DMS114 treated with DMSO at 0.1 percent for 48 hours (cell line): ENCODE results near the gene RAB14.
"Not testable (repeated sequence)": the region's sequence is repeated elsewhere in the genome, so short reads cannot be mapped to it uniquely, and the experiment has no call there.

ENCODE experiments used
- DNase-seq: peaks from one replicate; lab custom pipeline; 2025; ENCODE audit not compliant: unreplicated experiment; lab: John Stamatoyannopoulos, UW

The RAB14 gene

GRCh38 chr9:121192959-121193640 is 8.6 kb downstream of the RAB14 start:
- DNase-seq: no peak

GRCh38 chr9:121192518-121192917 is 9.2 kb downstream of the RAB14 start:
- DNase-seq: no peak

- DNase-seq: no peak
Observed at GRCh38 chr9:121191235-121191634, 10.4 kb downstream of the RAB14 start.

GRCh38 chr9:121189660-121190059 is 12.0 kb downstream of the RAB14 start:
- no peak for DNase-seq

GRCh38 chr9:121189006-121189405 is 12.7 kb downstream of the RAB14 start:
- DNase-seq: no peak

GRCh38 chr9:121187636-121188305 is 13.9 kb downstream of the RAB14 start:
- no peak for DNase-seq

DNA sequence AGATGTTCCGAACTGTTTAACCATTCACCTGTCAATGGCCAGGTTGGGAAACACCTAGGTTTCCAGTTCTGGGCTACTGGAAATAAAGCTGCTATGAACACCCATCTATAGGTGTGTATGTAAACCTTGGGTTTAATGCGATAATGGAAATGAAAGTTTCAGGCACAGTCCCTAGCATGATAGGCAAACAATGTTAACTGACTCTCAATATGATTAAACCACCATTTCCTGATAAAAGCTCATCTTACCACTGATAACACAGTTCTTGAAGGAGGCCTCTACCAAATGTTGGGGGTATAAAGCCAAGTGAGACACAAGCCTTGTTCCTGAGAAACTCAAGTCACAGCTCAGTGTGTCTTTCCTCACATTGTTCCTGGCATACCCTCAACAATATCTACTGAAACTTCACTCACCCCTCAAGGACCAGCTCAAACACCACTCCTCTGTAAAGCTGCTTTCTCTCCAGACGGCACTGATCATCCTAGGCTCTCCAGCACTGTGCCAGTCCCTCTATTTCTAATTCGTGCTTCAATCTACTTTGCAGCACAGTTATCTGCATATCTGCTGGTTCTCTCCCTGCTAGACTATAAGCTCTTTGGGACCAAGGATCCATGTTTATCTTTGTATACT is 15.8 kb downstream of the RAB14 start:
- DNase-seq: no peak

GRCh38 chr9:121185178-121185745 is 16.4 kb downstream of the RAB14 start:
- no peak for DNase-seq

DNA sequence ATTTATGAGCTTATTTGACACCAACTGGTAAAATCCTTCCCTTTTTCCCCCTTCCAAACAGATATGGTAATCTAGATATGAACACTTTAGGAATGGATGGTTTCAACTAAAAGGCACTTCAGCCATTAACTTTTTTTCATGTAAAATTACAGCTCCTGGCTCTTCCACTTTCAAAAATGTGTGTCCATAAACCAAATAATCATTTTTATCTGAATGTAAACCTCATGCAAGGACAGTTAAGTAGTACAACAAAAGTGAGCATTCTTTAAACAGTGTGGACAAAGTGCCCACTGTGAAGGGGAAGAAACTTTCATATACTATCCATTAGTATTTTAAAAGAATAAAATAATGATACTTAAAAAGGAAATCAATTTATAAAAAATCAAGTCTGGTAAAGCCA is 17.2 kb downstream of the RAB14 start:
- no peak for DNase-seq

DNA sequence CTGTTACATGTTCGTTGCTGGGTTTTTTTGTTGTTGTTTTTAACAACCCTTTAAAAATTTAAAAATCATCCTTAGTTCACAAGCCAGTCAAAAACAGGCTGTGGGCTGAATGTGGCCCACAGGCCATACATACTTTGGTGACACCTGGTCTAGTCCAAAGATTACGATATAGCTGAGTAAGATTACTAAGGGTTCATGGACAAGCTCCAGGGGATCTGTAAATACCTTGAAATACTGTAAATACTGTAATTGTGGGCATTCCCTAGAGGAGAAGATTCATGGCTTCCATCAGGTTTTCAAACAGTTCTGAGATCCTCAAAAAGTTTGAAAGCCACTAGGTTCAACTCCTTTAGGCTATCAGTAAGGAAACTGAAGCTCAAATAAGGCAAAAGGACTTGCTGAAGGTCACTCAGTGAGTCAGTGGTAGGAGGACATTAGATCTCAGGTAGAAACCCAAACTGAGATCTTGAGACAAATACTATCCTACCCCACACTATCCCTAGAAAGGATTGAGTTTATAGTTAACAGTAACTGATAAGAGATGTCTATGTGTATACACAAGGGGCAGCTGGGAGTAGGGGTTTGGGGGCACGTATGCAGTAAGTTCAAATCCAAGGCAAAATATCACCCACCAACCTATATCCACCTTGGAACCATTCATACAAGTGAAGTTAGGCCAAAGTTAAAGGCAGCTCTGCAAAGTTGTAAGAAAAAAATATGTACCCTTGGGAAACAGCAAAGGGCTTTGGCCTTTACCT is 17.8 kb downstream of the RAB14 start:
- DNase-seq: no peak

- no peak for DNase-seq
Observed at GRCh38 chr9:121182989-121183388, 18.7 kb downstream of the RAB14 start.

DNA sequence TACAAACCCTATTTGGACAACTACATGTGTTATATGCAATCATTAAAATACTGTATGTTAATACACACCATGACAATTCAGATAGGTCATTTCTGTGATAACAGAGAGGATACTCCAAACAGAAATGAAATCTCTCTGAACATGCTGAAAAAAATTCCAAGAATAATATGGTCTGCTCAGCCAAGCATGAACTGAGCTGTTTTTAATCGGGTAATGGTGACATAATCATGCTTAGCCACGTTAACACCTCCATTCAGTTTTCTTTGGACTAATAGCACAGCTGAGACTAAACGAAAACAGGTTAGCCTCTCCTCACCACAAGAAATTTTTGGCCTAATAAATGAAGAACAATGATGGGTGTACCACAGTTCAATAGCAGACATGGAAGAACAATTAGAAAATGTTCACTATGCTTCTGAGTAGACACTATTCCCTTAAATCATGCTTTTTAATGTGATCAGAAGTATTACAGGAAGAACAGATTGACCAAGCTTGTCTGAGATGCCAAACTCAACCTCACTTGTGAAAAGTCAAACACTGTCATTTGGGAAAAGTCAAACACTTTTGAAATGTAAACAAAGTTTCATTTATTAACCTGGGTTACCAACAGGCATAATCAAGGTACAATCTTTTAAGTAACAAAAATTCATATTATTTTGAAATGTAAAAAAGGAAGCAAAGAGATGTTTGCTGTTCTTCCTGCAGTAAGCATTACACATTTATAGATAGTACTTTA is 19.4 kb downstream of the RAB14 start:
- DNase-seq: no peak

- DNase-seq: no peak
Observed at GRCh38 chr9:121179930-121180681, 21.6 kb downstream of the RAB14 start.

DNA sequence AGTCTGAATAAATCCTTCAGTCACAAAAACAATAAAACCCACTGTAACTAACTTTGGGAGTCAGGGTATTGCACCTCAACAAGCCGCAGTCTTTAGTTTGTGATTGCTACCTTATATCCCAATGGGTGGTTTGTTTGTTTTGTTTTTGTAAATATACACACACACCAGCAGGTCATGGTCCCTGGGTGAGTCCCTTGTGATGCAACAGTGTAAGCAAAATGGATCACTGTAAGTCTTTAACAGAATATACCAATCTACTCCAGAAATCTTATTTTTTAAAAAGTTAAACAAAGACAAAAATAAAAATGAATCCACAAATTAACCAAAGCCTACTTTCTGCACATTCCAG is 22.3 kb downstream of the RAB14 start:
- DNase-seq: not testable (repeated sequence)

GRCh38 chr9:121178676-121179372 is 22.8 kb downstream of the RAB14 start:
- no peak for DNase-seq

DNA sequence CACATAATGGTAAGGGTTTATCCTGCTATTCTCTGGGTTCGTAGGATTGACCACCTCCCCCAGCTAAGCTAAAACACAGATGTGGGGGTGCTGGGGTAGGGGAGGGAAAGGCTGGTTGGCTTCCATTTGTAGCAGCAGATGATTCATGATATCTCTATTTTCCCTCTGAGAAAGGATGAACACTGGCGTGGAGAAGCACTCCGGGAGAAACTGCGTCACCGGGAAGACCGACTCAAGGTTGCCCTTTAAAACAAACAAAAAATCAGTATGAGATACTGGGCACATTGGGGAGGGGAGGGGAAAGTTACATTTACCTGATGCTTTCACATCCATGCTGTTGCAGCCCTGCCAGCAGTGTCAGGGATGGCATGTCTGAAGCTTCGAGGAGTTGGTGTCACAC is 28.2 kb downstream of the RAB14 start:
- no peak for DNase-seq

DNA sequence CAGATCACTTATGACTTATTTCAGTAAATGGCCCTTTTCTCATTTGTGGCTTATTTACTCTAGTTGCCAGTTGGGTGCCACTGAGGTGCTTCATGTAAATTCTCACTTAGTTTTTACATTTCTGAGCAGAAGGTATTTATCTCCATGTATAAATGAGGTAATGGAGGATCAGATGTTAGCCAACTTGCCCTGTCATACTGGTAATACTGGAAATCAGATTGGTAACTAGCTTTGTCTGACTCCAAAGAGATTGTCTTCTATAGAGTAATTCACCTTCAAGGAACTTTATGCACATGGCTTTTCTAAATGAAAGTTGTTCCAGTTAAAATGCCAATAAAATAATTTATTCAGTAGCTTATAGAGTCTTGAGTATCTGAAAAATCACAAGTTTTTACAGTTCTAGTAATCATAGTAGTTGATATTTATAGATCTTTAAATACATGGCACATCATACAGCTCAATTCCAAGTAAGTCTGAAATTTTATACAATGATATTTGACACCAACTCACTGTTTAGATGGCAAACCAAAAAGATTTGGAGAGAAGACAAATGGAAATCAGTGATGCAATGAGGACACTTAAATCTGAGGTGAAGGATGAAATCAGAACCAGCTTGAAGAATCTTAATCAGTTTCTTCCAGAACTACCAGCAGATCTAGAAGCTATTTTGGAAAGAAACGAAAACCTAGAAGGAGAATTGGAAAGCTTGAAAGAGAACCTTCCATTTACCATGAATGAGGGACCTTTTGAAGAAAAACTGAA is 28.8 kb downstream of the RAB14 start:
- no peak for DNase-seq

- DNase-seq: no peak
Observed at GRCh38 chr9:121171236-121171635, 30.4 kb downstream of the RAB14 start.
